A172 (cell line): ENCODE results near the gene EIF2B1. TPM values are rescaled to one million over a fixed set of nuclear protein-coding genes. Genes with fewer than 3 reads are reported as not detected.

Experiments
- total RNA-seq: library from RNA; depleted of rRNA; stranded (reverse); fragments of >200 nt; shearing (Covaris generic); gene quantifications from 2 replicates; pipeline ENCODE4 v1.2.3, GENCODE V29; 2014; rRNA removed

The EIF2B1 gene
- total RNA-seq, 1 experiment from 2014 or later, result 75.1 TPM

Other genes starting within 250 kb of the EIF2B1 start
- 62.4 and 63.7 TPM in 2 replicates for gene KMT5A, start 249.6 kb downstream of the EIF2B1 start, total RNA-seq
- gene RILPL2, start 197.0 kb downstream of the EIF2B1 start, total RNA-seq, result 3.6 and 3.9 TPM in 2 replicates
- 8.6 and 12.0 TPM in 2 replicates for gene SNRNP35, start 175.5 kb downstream of the EIF2B1 start, total RNA-seq
- 9.3 and 16.1 TPM in 2 replicates for gene RILPL1, start 100.0 kb downstream of the EIF2B1 start, total RNA-seq
- gene TMED2, start 49.1 kb downstream of the EIF2B1 start, total RNA-seq, result 235 and 272 TPM in 2 replicates
- gene DDX55, start 31.6 kb downstream of the EIF2B1 start, total RNA-seq, result 25.9 and 30.5 TPM in 2 replicates
- gene GTF2H3, start 143 bp upstream of the EIF2B1 start, total RNA-seq, result 44.0 and 56.3 TPM in 2 replicates
- 22.8 and 22.9 TPM in 2 replicates for gene TCTN2, start 37.4 kb upstream of the EIF2B1 start, total RNA-seq
- gene ATP6V0A2, start 78.7 kb upstream of the EIF2B1 start, total RNA-seq, result 25.9 and 27.6 TPM in 2 replicates
- gene DNAH10, start 128.6 kb upstream of the EIF2B1 start, total RNA-seq, result 0.09 and 1.1 TPM in 2 replicates